HepG2 (cell line): ENCODE data around the gene RNF123. TPM values are rescaled to one million over a fixed set of nuclear protein-coding genes. Genes with fewer than 3 reads are reported as not detected.

Experiments
- ARNT2 ChIP-seq: sonication (generic); formaldehyde crosslinking; IDR thresholded peaks from 2 replicates; pipeline ENCODE4 v1.8.0; 2022; ENCODE audit warnings: mild to moderate bottlenecking, low read depth, missing genetic modification reagents, moderate library complexity
- ATF7-NPFF ChIP-seq: sonication (generic); formaldehyde crosslinking; IDR thresholded peaks from 2 replicates; pipeline ENCODE4 v1.8.1; 2023; ENCODE audit warnings: mild to moderate bottlenecking, low read depth, missing genetic modification reagents, moderate library complexity
- MAFG ChIP-seq: sonication (generic); formaldehyde crosslinking; IDR thresholded peaks from 2 replicates; pipeline ENCODE4 v1.5.1; 2020; ENCODE audit warnings: mild to moderate bottlenecking, missing genetic modification reagents
- MXD3 ChIP-seq: IDR thresholded peaks from 2 replicates; pipeline ENCODE4 v1.6.1; 2016; ENCODE audit warnings: mild to moderate bottlenecking, missing biosample characterization, missing genetic modification reagents
- REL ChIP-seq: sonication (generic); formaldehyde crosslinking; conservative IDR thresholded peaks from 2 replicates; pipeline ENCODE4 v1.8.0; 2022; ENCODE audit warnings: mild to moderate bottlenecking, missing genetic modification reagents, moderate library complexity
- RXRB ChIP-seq: IDR thresholded peaks from 2 replicates; pipeline ENCODE4 v1.6.1; 2016; ENCODE audit warnings: borderline replicate concordance, missing genetic modification reagents, missing compliant biosample characterization
- USF2 ChIP-seq, 2 experiments: sonication (generic) in 1 of 2; formaldehyde crosslinking in 1 of 2; IDR thresholded peaks; 2 replicates each; pipeline versions ENCODE4 v1.5.1 to v1.6.1; 2011 to 2020; ENCODE audit warnings: borderline replicate concordance in 1 of 2, low read depth in 1 of 2, low read length in 1 of 2, mild to moderate bottlenecking in 1 of 2, missing genetic modification reagents in 1 of 2, moderate library complexity in 1 of 2
- ZNF496 ChIP-seq: sonication (generic); formaldehyde crosslinking; IDR thresholded peaks from 2 replicates; pipeline ENCODE4 v1.8.1; 2023; ENCODE audit warnings: mild to moderate bottlenecking, moderate library complexity, missing genetic modification reagents; ENCODE audit not compliant: insufficient replicate concordance
- ZNF720 ChIP-seq: sonication (generic); formaldehyde crosslinking; IDR thresholded peaks from 2 replicates; pipeline ENCODE4 v1.4.0; 2020; ENCODE audit warnings: missing genetic modification reagents
- polyA plus RNA-seq, 8 experiments: library from polyadenylated mRNA; depleted of rRNA in 3 of 8; stranded (reverse) in 7 of 8; unstranded in 1 of 8; fragments of >200 nt; fragmentation: Illumina TruSeq in 4 of 8; extraction: Trizol in 4 of 8; gene quantifications; 2 replicates each; pipeline versions ENCODE4 v1.2.1 to v1.2.3, GENCODE V29; 2011 to 2016; ENCODE audit warnings: low read depth in 4 of 8, missing spikeins in 1 of 8, mixed read lengths in 1 of 8; ENCODE audit not compliant: insufficient read depth in 1 of 8
- total RNA-seq, 5 experiments: library from RNA; depleted of rRNA; stranded (reverse); fragments of >200 nt; fragmentation: Illumina TruSeq; extraction: Trizol; gene quantifications; 2 replicates each; pipeline ENCODE4 v1.2.3, GENCODE V29; 2016; ENCODE audit warnings: low read depth in 1 of 5

RNF123 gene
- total and polyA plus RNA-seq, 2 of the 13 experiments (the other 11 are each of a cell fraction or from before 2014, with no cell fraction given) = 29.9 to 82.2 TPM

DNA sequence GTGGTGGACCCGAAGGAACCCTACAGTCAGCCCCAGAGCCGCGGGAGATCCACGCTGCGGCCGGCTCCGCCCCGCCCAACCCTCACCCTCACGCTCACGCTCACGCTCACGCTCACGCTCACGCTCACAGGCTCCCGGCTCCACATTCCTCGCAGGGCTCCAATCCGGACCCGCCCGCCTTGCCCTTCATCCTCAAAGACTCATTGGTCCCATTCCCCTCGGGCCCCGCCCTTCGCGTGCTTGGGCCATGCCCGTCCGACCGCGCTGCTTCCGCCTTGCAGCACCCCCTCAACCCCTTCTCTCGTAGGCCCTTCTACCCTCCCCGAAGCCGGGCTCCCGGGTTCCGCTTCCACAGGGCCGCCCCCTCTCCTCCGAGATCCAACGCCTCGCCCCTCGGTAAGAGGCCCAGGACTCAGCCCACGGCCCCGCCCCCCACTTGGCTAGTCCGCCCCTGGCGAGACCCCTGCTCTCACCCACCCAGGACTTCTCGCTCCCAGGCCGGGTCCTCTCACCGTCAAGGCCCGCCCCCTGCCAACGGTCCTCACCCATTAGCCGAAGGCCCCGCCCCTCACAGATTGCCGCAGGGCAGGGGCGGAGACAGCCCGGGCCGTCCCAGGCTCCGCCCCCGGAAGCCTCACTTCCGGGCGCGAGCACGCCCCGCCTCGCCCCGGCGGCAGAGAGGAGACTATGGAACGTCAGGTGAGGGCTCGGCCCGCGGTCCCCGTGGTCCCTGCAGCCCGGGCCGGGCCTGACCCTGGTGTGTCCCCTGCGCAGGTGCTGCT is 15.5 kb upstream of the RNF123 start, which contains the start of gene APEH (continued):
- TF ChIP-seq USF2 (IDR thresholded peaks at IDR 0.05; ENCODE audit: low read depth, low read length) (no peak), USF2 (CRISPR knock-in tag; IDR thresholded peaks at IDR 0.05; ENCODE audit: borderline replicate concordance) (no peak), RXRB (CRISPR knock-in tag) (no peak; the same call in 1 of the 2 replicates), ARNT2 (CRISPR knock-in tag) (peak; percentile 23; the same call in 1 of the 2 replicates), ATF7-NPFF (peak; percentile 37), MAFG (no peak), REL (peak; percentile 90; the same call in 1 of the 2 replicates), MXD3 (CRISPR knock-in tag) (no peak; the same call in 1 of the 2 replicates), ZNF720 (CRISPR knock-in tag) (no peak), ZNF496 (CRISPR knock-in tag) (no peak)
